Skeletal muscle cell (primary cell): Measurements from ENCODE around the gene CD46.
A peak's percentile ranks its signal among the peaks of the same experiment; 100 is the strongest.

Experiments used
- DNase-seq: peaks from one replicate; pipeline ENCODE4 v3.0.0-alpha.2; 2010; ENCODE audit warnings: low read depth
- H3K4me3 ChIP-seq: 2 replicates; pipeline ENCODE4 v1.5.1; 2011; ENCODE audit warnings: low read depth, mild to moderate bottlenecking, control low read depth, low read length, moderate library complexity

Gene CD46

DNA sequence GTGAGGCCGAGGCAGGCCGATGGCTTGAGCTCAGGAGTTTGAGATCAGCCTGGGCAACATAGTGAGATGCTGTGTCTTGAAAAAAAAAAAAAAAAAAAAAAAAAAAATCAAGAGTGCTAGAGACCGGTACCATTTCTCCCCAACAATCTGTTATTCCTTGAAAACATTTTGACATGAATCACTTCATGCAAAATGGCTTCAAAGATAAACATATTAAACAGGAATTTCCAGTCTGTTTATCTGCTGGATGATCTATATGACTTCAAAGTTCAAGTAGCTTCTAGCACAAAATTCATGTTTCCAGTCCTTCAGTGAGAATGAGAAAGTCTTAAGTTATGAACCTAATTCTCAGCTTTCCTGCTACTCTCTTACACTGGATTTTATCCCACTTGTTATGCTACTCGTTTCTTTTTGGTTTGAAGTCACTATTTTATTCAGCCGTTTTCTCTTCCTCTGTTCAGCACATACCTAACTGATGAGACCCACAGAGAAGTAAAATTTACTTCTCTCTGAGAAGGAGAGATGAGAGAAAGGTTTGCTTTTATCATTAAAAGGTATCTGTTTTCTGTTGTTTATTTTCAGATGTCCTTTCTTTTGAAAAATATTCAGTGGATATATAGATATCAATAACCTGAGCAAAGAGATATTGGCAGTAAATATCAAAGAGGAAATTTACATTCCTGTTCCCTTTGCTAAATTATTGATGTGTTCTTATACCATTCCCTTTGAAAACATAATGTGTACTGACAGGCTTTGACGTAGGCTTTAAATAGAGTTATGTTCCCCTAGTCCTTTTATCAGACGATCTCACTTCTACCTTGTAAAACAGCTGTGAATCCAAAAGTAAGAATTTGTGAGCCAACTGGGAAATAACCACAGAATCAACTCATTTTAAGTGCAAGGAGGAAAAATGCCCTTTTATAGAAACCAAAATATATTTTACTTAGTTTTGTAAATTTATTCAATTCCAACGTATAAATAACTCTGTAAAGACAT is 38.2 kb downstream of the CD46 start:
- H3K4me3 ChIP-seq: no peak overlapping the region
- DNase-seq: no peak

DNA sequence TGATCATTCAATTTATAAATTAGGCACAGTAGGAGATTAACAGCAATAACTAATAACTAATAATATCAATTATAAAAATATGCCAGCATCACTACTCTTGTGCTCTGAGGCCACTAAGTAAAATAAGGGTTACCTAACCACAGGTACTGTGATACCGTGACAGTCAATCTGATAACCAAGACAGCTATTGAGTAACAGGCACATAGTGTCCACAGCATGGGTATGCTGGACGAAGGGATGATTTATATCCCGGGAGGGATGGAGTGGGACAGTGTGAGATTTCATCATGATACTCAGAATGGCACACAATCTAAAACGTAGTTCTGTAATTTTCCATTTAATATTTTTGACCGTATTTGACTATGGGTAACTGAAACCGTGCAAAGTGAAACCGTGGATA is 39.4 kb downstream of the CD46 start:
- DNase-seq: no peak
- no peak overlapping the region for H3K4me3 ChIP-seq

DNA sequence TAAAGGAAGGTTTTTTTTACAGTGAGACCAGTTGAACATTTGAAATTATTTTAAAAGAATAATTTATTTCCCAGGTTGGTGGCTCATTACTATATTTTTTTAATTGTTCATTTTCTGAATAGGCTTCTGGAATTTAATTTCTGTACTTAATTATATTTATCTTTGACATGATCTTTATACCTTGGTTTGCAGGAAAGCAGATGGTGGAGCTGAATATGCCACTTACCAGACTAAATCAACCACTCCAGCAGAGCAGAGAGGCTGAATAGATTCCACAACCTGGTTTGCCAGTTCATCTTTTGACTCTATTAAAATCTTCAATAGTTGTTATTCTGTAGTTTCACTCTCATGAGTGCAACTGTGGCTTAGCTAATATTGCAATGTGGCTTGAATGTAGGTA is 41.5 kb downstream of the CD46 start:
- no peak for DNase-seq
- H3K4me3 ChIP-seq: no peak overlapping the region

DNA sequence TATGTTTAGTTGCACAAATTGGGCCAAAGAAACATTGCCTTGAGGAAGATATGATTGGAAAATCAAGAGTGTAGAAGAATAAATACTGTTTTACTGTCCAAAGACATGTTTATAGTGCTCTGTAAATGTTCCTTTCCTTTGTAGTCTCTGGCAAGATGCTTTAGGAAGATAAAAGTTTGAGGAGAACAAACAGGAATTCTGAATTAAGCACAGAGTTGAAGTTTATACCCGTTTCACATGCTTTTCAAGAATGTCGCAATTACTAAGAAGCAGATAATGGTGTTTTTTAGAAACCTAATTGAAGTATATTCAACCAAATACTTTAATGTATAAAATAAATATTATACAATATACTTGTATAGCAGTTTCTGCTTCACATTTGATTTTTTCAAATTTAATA is 43.0 kb downstream of the CD46 start:
- H3K4me3 ChIP-seq: no peak overlapping the region
- DNase-seq: no peak

DNA sequence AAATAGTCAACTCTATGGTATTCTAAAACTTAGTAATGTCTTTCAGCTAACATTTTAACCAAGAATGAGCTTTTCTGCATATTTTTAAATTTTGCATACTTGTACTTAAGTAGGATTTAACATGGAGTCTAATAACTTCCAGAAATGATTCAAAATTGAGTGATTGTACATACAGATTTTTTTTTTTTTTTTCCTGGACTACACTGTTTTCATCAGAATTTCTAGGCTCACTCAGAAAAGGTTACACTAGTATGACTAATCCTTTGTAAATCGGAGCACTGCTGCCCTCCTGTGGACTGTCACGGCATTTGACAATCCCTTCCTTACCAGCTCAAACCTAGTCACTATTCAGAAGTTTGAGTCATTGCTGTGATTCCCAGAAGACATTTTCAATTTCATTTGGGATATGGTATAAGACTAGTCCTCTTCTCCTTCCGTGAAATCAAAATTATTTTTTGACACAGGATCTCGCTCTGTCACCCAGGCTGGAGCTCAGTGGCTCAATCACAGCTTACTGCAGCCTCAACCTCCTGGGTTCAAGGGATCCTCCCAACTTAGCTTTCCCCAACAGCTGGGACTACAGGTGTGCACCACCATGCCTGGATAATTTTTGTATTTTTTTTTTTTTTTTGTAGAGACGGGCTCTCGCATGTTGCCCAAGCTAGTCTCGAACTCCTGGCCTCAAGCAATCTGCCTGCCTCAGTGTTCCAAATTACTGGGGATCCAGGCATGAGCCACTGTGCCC is 45.5 kb downstream of the CD46 start:
- peak; percentile 55 for DNase-seq
- no peak overlapping the region for H3K4me3 ChIP-seq

DNA sequence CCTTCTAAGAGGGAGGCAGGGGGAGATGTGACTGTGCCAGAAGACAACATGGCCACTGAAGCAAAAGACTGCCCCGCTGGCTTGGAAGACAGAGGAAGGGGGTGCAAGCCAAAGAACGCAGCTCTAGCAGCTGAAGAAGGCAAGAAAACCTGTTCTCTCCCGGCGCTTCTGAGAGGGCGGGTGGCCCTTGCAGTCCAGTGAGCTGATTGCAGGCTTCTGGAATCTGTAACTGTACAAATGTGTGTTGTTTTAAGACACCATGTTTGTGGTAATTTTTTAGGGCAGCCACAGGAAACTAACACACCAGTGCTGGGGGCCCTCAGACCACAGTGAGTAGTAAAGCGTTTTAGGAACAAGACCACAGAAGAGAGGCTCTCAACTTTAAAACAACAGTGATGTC is 47.0 kb downstream of the CD46 start:
- DNase-seq: no peak
- H3K4me3 ChIP-seq: no peak overlapping the region

DNA sequence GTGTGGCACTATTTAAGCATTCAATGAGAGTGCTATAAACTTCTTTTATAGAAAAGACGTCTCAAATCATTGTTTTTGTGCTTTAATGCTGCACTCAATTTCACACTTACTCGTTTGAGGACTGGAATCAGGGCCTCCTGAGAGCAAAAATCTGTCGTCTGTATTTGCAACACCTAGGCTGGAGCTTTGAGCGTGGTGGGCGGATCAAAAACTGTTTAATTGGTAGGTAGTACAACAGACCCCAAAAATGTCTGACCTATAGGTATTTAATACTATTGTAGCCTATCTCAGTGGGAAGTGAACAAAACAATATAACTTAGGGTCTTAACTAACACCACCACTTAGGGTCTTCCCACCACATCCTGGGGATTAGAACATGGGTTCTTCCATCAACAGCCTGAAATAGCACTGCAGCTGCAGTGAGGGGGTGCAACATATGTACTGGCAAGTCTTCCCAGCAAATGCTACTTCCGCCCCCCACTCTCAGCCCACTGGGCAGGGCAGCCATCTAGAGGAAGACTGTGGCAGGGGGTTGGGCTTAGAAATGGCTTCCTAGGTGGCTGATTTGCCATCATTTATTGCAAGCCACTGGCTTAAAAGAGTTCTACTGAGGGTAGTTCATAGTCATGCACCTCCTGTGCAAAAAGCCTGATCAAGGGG is 48.3 kb downstream of the CD46 start:
- no peak for DNase-seq
- no peak overlapping the region for H3K4me3 ChIP-seq

DNA sequence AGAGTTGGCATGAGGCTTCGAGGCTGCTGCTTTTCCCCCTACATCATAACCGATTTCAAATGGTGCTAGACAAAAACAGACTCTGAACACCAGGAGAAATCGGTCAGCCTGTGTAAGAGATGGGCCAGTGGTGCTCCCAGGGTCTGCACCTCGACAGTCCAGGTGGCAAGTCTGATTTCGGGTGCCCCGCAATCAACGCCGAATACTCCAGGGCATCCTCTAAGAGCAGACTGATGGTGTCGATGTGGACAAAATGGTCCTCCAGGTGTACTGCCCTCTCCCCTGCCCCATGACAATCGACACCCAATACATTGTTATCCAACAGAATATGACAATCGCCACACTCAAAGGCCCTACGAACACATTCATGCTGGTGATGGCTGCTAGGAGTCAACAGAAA is 50.0 kb downstream of the CD46 start:
- DNase-seq: no peak

DNA sequence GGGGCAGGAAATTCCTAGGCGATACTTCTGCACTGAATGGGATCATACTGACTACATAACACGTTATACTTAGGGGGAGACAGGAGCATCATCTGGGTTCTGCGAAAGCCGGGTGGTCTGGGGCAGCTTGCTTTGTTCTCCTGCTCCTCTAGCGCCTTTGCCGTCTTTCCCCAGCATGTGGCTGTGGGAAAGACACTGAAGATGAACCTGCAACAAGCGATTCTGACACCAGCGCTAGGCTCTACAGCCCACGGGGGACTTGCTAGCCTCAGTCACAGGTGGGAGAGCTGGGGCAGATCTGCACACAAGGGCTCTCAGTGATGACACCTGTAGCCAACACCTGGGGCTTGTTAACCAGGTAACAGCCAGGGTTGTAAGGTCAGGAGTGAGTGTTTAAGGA is 51.8 kb downstream of the CD46 start:
- DNase-seq: no peak
- H3K4me3 ChIP-seq: no peak overlapping the region

More for the DNA sequence above, 50.0 kb downstream of the CD46 start:
- no peak overlapping the region for H3K4me3 ChIP-seq

DNA sequence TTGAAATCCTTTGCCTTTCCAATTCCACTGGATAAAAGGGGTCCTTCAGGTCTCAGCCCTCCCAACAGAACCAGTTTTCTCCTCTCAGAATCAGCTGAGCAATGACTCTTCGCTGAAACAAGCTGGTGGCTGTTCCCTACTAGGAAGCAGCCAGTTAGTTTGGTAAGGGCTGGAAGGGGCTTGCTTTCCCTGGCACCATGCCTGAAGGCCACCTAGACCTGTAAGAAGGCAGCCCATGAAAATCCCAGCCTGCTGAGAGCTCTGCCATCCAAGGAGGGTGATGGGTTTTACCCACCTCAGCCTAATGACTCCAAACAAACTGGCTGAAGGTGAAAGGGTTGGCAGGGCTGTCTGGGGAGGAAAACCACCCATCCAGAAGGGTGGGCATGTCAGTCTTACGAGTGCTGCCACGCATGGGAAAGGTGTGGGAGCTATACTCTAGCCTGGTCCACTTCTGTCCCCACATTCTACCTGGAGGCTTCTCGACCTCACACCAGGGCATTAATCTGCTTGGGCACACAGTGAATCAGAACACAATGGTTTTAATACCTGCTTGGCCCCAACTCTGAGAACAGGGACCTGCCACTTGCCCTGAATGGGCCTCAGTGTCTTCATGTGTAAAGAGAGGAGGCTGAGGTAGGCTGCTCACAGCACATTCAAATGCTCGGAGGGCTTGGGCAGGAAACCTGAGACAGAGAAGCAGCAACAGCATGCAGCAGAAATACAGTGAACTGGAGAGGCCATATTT is 53.0 kb downstream of the CD46 start:
- H3K4me3 ChIP-seq: no peak overlapping the region
- no peak for DNase-seq

DNA sequence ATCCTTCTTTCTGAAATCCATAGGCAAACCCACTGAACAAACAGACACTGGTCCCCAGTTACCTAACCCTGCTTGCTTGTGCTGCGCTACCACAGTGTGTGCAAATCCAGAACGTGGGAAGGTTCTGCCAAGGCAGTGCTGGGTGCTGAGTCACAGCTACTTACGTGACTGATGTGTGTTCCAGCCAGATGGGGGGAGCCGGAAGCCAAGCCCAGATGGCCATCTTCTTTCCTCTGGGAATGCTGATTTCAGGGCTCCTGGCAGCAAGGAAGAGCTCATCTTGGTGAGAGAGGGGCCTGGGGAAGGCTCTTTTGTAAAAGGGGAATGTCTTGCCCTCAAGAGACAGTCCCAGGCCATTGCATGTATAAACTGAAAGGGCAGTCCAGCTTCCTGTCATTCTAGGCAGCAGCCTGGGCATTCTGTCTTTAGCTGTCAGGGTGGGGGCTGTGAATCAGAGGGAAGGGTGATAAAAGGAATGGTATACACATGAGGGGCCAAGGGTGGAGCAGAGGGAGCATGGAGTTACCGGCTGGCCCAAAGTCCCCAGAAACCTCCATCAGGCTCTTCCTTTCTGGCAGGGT is 54.1 kb downstream of the CD46 start:
- peak; percentile 96 for DNase-seq
- H3K4me3 ChIP-seq: no peak overlapping the region

DNA sequence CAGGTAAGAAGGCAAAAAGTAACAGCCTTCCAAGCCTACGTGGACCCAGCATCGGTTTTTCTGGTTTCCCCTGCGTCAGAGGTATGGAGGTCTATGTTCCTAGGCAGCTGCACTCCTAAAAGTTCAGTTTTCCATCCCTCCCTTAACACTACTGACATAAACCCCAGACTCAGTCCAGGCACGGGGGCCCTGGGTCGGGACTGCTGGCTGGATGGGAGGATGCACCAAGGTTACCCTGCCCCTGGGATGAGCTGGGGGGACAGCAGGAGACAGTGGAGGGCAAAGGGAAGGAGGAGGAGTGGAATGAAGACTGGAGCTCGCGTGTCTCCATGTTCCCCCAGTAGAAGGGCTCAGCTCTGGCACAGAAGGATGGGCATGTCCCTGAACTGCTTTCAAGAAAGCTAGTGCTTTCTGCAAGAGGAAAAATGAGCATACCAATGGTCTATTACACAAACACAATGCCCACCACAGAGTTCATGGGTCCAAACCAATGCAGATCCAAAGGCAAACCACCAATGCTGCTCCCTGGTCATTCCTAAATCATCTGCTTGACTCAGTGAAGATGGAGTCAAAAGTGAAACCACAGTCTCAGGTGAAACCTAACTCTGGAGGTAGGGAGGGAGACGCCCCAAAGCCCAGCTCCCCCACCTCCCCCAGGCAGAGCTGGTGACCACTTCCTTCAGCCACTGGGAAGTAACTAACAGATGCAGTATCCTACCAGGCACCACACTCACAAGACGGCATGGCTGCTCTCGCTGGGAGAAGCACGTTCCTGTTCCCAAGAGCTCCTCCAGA is 54.9 kb downstream of the CD46 start:
- no peak for DNase-seq
- no peak overlapping the region for H3K4me3 ChIP-seq

DNA sequence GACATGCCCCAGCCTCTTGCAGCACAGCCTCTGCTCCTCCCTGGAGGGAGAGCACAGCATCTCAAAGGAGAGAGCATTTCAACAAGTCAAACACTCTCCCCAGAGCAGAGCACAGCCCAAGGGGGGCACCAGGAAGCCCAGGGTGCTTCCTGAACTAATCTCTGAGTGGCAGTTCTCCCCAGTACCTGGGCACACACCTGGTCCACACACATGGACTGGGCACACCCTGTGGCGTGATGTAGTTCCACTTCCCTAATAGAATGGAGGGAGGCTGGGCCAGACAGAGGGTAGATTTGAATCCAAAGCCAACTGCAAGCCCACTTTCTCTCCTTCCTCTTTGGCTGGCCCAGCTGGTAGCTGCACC is 55.5 kb downstream of the CD46 start:
- H3K4me3 ChIP-seq: no peak overlapping the region
- DNase-seq: no peak

DNA sequence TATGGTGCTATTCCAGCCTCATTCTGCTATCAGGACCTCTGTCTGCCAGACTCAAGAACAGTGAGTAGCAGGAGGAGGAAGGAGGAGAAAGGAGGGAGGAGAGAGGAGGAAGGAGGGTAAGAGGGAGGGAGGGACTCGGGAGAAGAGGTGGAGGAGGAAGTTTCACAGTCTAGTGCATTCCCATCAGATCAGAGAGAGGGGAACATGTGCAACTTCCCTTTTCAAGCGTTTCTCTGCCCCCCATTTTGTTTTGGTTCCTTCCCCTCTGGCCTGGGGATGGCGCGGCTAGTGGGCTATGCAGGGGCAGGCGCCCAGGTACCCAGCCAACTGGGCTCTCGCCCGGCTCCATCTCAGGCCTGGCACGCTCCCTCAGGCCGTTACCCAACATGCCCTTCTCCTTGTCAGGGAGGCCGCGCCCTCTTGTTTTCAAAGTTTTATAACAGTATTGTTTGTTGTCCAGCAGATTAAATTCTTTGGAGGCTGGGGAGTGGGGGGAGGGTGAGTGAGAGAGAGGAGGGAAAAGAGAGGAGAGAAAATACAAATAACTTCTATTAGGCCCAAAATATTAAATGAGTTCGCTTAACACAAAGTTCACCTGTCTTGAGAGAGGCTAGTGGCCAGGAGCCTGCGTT is 56.0 kb downstream of the CD46 start:
- no peak overlapping the region for H3K4me3 ChIP-seq
- DNase-seq: no peak

DNA sequence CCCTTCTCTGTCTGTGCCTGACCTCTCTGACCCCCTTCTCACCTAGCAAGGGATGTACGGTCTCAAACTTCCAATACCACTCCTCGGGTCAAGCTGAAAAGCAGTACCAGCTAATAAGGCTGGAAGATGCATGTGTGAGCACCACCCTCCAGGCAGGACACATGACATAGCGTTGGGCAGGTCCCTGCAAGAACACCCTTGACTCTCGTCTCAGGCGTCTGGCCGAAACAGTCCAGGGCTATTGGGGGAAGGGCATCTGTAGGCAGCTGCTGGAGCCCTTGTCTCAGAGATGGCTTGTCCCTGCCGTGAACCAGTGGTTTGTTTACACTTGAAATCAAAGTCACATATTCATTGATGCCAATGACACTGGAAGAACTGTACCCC is 56.5 kb downstream of the CD46 start:
- no peak overlapping the region for H3K4me3 ChIP-seq

DNA sequence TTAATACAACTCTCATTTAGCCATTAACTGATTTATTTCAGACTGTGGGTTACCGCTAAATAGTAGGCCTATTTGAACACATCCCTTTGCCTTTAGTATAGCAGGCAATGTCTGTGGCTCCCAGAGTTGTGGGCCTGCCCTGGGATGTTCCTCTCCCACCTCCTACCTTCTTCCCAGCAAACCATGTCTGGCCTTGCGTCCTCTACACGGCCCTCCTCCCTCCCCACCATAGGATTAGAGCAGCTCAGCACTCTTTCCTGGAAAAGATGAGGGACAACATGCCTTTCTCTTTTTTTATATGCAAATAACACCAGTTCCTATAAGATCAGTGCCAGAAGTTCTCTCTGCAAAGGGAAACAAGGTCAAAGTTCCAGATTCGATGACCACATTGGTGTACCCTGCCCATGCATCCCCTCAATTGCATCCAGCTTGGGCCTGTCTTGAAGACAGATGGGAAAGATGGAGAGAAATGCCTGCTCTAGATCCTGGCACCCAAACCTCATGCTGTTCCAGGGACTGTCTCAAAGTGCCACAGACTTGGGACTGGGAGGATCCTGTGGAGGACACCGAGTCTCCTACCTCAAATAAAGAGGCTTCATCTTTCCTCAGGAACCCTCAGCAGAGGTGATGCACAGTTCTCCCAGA is 57.2 kb downstream of the CD46 start:
- no peak for DNase-seq
- no peak overlapping the region for H3K4me3 ChIP-seq

More for the DNA sequence above, 56.5 kb downstream of the CD46 start:
- no peak for DNase-seq

DNA sequence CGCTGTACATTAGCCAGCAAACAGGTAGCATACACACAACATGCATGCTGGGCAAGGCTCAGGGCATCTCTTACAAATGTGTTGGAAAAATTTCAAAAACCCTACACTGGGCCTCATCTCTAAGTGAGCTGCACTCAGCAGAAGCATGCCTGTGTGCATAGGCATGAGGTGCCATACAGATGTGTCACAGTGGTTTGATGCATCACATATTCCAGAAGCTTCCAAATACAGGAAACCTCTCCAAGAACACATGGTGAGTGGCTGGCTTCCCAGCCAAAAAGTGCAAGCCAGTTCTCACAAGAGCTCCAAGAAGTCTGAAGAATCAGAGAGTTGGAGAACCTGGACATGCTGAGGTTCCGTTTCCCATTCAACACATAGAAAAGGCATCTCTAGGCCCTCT is 58.3 kb downstream of the CD46 start:
- peak; percentile 43 for DNase-seq
- H3K4me3 ChIP-seq: no peak overlapping the region
